HG02798 (cell line): ENCODE measurements around the gene B9D1.

Source experiments
- ATAC-seq: cut with Tn5 transposase; IDR thresholded peaks from one replicate; pipeline ENCODE4 v1.9.1; 2021; ENCODE audit warnings: mild to moderate bottlenecking; ENCODE audit not compliant: unreplicated experiment, poor library complexity

Gene B9D1

DNA sequence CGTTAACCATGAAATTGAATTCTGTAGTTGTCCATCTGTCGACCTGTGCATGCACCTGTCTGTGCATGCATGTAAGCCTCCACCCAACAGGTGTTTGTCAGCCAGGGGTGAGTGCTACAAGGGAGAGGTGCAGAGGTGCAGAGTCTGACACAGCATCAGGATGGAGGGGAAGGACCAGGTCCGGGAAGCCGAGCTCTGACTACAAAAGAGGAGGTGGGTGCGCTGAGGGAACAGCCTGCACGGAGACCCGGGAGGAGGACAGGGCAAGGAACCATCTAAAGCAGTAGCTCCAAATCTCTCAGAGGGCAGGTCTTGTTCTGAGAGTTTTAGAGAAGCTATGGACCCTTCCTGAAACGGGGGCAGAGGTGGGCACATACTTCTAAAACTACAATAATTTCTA lies 54.1 kb downstream of the B9D1 start:
- no peak for ATAC-seq

DNA sequence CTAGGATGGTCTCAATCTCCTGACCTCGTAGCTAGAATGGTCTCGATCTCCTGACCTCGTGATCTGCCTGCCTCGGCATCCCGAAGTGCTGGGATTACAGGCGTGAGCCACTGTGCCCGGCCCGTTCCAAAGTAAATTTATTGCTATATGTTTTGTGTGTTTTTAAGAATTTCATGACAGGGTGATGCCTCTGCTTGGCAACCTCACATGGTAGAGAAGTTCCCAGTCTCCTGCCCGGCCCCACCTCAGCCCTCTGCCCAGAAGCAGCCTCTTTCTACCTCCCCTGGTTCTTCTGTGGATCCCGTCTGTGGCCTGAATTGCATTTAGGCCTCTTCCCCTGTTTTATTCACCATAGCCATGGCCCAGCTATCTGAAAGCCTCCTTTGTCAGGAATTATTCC lies 55.0 kb downstream of the B9D1 start:
- ATAC-seq = no peak

- ATAC-seq = peak; percentile 87
These were observed 56.1 kb downstream of the B9D1 start for GRCh38 chr17:19306160-19307111.

- no peak for ATAC-seq
These were observed 56.8 kb downstream of the B9D1 start for GRCh38 chr17:19305761-19306159.

GRCh38 chr17:19305256-19305655 lies 57.3 kb downstream of the B9D1 start:
- ATAC-seq = no peak

DNA sequence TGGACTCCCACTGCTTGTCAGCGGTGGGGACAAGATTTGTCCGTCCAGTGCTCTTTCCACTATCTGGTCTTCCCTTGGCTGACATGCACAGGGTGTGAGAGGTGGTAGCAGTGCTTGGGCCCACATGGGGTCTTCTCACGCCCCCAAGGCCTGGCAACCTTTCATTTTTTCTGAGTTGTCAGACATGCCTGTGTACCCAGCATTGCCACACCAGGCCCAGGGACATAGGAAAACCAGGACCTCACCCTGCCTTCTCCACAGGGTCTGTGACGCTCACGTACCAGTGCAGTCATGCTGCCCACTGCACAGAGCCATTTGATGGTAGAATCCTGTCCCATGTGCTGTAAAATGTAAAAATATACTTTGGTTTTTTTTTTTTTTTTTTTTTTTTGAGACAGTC lies 57.8 kb downstream of the B9D1 start:
- no peak for ATAC-seq

- ATAC-seq = no peak
These were observed 58.3 kb downstream of the B9D1 start for GRCh38 chr17:19304209-19304608.

GRCh38 chr17:19303367-19303776 lies 59.2 kb downstream of the B9D1 start:
- no peak for ATAC-seq

DNA sequence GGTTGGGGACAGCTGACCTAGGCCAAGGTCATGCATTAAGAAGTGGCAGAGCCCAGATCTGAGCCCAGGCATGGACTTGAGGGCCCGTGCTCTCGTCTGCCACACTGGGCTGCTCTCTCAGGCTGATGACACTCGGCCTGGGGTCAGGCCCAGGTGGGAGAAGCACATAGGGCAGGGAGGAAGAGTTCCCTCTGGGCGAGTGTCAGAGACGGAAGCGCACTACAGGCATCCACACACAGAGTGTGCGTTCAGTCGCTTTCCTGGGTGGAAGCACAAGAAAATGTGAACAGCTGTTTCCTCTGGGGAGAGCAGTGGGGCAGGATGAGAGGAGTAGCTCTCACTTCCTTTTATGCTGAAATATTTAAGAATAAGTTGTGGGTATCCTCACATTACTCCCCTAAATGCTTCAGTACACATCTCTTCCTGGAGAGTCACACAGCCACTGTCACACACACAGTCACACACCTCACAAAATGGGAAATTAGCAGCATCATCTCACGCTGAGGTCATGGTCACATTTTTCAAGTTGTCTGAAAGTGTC lies 59.7 kb downstream of the B9D1 start:
- no peak for ATAC-seq

GRCh38 chr17:19301973-19302372 lies 60.5 kb downstream of the B9D1 start:
- ATAC-seq = no peak

DNA sequence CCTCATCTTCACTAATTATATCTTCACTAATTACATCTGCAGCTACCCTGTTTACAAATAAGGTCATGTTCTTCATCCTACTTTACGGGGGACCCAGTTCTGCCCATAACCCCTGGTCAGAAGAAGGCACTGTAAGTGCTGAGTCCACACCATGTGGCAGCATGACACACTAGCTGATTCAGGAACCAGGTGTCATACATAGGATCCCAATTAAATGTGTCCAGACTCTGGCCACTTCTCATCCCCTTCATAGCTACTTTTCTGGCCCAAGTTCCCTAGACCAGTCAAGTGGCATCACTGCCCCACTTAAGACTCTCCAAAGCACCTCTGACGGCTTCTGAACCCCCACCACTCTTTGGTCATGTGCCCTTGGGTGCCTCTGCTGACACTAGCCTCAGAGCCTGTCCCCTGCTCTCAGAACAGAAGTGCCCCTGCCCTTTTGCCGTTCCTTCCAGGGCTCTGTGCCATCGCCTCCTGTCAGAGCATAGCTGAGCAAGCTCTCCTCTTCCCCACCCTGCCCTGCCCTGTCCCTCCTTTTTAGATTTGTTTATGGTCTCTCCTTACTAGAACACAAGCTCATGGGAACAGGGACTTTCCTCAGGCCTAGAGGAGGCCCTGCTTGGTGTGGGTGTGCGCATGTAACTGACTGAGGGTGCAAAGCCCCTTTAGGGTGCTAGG lies 61.1 kb downstream of the B9D1 start:
- no peak for ATAC-seq

- ATAC-seq = no peak
These were observed 62.7 kb downstream of the B9D1 start for GRCh38 chr17:19299866-19300265.

GRCh38 chr17:19299214-19299747 lies 63.2 kb downstream of the B9D1 start:
- no peak for ATAC-seq

DNA sequence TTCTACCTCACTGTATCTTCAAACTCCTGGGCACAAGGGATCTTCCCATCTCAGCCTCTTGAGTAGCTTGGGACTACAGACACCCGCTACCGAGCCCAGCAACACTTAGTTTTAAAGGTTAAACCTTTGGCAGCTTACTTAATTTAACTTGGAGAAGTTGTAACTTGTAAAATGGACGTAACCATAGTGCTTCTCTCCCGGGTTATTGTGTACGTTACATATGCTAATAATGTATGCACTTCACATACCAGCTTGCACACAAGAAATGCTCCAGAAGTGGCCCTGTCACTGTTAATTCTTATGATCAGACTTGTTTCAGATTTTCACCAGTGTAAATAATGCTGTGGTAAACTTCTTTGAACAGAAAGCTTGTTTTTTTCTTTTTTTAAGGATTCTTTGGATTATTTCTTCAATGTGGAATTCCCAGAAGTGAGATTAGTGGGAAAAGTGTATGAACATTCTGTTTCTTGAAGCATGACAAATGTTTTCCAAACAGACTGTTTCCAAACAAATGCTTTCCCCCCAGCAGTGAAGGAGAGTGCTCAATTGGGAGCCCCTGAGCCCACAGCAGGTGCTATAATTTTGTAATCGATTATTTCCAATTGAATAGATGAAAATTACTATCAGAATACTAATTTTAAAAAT lies 63.8 kb downstream of the B9D1 start:
- ATAC-seq = no peak

DNA sequence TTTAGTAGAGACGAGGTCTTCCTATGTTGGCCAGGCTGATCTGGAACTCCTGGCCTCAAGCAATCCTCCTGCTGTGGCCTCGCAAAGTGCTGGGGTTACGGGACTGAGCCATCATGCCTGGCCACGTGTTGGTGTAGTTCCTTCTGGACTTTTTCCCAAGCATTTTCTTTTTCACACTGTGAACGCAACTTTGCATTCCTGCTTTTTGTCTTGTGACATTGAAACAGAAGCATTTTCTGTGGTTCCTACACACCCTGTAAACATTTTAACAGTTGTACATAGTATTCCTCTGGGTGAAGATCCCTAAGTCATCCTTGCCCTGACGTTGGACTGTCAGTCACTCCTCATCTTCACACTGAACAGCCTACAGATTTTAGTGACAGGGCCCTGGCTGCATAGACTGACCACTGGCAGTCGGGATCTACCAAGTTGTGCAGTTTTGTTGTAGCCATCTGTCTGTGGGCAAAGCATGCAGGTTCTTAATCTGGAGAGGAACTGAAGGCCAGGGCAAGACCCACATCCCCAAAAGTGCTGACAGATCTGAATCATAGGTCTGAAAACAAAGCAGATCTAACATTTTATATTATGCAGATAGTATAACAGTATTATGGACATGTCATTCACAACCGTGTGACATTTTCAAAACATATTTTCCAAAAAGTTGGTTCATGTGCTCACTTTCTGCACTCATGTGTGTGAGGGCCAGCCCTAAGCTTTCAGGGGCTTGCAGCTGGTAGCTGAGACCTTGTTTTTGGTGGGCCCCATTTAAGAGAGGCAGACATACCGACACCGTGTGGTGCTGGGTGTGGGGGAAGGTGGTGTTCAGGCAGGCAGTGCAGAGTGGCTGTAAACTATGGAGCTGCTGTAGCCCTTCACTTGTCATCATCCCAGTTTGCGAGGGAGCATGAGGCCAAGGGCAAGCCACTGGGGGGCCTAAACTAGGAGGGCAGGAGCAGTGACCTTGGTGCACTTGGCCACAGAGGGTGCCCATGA lies 65.4 kb downstream of the B9D1 start:
- ATAC-seq = no peak

DNA sequence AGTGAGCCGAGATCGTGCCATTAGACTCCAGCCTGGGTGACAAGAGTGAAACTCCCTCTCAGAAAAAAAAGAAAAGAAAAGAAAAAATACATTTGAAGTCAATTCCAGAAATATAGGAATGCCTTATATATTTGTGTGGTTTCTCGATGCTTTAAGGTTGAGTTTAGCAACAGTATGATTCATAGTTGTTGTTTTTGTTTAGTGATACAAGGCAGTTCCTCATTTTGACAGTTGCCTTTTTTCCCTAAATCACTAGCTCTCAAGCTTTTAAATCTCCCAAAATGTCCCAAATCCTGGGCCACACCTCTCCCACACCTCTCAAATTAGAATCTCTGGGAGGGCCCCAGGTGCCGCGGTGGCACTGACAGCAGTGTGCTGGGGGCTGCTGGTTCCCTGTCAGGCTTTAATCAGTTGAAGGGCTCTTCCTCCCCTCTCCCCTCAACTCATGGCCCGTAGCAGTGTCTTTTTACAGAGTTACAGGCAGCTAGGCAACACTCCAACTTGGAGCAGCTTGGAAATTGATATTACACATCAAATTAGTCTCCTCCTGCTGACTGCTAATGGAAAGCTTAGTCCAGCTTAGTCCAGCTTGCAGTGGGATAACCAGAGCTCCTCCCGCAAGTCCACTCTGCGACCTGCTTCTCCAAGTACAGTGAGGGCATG lies 66.9 kb downstream of the B9D1 start:
- ATAC-seq = no peak

GRCh38 chr17:19294443-19294842 lies 68.1 kb downstream of the B9D1 start:
- ATAC-seq = no peak
